HG03095 (cell line): ENCODE measurements around the gene TOM1L2.

Experiments used
- ATAC-seq: cut with Tn5 transposase; IDR thresholded peaks from one replicate; pipeline ENCODE4 v1.9.1; 2021; ENCODE audit warnings: moderate library complexity; ENCODE audit not compliant: unreplicated experiment

Gene TOM1L2

GRCh38 chr17:17795296-17795695, 176.9 kb downstream of the TOM1L2 start:
- ATAC-seq, result no peak

GRCh38 chr17:17794382-17794781, 177.8 kb downstream of the TOM1L2 start:
- ATAC-seq, result no peak
